Stimulated activated CD4-positive, alpha-beta T cell treated with anti-CD3 and anti-CD28 coated beads, Interleukin-1b, Interleukin-23, amount 100 ng/mL, for 1 hour (primary cell): ENCODE measurements around the gene PNPLA5.
A peak's percentile ranks its signal among the peaks of the same experiment; 100 is the strongest.

Source experiments
- DNase-seq, 2 donors: peaks; one replicate each; pipeline ENCODE4 v3.0.0-alpha.2; 2020; ENCODE audit warnings: low read depth in 2 of 2

The PNPLA5 gene

DNA sequence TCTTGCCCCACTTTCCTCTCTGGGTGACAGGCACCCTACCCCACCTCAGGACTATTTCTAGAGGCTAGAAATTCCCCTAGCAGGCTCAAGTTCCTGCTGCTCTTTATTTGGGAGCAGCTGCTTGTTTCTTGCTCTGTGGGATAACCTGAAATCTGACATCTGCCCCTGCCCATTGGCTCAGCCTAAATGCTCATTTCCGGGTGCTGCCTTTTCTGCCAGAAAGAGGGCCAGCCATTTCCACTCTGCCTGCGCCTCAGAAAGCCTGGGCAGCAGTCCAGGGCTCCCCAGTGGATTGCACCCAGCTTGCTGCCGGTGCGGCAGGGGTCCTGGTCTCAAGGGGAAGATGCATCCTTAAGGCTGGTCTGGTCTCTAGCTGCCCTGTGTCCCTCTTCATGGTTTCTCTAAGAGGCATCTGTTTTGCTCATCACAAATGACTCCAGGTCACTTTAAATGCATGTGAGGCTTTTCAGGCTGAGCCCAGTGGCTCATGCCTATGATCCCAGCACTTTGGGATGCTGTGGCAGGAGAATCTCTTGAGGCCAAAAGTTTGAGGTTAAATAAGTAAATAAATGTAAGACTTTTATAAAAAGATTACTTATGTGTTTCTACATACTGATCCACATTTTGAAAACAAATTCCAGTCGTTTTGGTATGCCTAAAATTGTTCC, 10.3 kb upstream of the PNPLA5 start:
- DNase-seq = no peak

DNA sequence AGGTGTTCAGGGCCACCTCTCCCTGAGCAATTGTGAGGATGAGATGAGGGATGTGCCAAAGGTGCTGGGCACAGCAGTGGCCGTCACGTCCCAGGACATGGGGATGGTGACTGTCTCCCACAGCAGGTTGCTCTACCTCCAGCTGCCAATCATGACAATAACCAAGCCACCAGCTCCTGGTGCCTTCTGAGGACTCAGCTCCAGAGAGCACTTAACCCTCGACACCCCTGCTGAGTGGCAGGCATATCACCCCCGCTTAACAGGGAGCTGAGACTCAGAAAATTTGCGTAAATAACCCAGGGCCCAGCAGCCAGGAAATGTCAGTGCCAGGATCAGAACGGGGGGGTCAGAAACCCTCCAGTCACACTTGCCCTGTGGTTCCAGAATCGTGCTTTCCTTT, 8.4 kb upstream of the PNPLA5 start:
- no peak for DNase-seq

DNA sequence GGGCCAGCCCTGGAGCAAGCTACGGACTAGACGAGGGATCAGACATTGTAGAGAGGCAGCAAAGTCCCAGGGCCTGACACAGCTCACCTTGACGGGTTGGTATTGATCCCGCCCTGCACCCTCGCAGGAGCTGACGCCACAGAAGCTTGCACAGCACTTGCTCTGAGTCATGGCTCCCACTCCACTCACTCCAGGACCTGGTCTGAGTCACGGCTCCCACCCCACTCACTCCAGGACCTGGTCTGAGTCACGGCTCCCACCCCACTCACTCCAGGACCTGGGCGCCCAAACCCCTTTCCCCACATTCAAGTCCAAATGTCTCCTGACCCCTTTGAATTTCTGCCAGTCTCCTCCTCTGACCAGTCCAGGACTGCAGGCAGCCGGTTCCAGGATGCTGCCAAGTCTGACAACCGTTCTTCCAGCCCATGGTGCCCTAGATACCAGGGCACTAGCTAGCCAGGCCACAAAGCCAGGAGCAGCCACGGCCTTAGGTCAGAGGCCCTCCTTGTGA, 6.0 kb upstream of the PNPLA5 start:
- no peak for DNase-seq

DNA sequence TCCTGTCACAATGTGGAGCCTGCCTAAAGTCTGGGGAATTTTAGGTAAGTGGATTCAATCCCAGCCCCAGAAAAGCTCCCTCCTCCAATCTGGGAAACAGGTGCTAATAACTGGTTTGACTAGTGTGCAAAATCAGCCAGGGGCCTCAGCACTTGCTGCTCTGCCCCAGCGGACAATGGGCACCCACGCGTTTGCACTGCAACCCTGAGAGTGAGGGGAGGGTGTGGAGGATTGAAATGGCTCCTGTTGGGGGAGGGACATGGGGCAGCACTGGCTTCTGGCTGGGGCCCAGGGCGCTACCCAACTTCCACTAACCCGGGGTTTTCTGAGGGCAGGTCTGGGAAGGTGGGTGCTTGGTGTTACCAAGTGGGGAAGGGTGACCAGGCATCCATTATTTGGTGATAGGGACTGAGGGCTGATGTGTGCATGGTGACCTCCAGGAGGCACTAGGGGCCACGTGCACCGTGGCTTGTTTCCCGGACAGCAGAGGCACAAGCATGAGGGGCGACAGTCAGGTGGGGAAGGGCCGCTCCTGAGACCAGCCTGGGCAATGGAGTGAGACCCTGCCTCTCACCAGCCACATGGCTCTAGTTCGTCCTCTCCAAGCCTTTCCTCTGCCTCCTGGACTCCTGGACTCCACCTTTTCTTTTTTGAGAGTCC, 4.3 kb upstream of the PNPLA5 start:
- no peak for DNase-seq

DNA sequence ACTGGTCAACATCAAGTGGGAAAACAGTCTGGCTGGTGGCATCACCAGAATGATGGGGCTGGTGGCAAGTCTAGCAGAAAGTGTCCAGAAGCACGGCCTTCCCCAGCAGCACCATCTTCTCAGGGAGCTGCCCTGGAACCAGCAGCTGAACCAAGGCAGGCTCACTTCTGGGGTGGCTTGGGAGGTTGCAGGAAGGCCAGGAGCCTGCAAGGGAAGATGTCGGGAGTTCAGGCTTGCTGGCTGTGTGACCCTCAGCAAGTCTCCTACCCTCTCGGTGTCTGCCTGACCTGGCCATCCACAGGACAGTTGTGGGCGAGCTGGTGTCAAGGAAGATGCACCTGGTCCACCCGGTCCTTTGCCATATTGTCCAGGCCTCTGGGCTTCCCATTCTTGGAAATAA, 2.3 kb upstream of the PNPLA5 start:
- DNase-seq = no peak

DNA sequence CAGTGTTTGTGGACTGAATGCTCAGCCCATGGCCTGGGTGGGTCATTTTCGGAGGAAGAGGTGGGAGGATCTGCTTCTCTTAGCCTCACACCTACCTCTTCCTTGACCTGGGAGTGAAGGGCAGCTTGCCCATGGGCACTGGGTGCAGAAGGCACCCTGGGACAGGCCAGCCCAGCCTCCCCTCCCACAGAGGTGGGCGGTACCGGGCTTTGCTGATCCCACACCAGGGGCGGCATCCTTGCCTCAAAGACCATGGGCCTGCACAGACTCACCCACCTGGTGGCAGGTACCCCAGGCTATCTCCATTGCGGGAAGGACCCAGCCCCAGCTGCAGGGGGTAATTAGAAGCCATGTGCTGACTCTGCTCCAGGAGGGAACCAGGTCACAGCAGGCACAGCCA, 1.5 kb upstream of the PNPLA5 start:
- DNase-seq = no peak

DNA sequence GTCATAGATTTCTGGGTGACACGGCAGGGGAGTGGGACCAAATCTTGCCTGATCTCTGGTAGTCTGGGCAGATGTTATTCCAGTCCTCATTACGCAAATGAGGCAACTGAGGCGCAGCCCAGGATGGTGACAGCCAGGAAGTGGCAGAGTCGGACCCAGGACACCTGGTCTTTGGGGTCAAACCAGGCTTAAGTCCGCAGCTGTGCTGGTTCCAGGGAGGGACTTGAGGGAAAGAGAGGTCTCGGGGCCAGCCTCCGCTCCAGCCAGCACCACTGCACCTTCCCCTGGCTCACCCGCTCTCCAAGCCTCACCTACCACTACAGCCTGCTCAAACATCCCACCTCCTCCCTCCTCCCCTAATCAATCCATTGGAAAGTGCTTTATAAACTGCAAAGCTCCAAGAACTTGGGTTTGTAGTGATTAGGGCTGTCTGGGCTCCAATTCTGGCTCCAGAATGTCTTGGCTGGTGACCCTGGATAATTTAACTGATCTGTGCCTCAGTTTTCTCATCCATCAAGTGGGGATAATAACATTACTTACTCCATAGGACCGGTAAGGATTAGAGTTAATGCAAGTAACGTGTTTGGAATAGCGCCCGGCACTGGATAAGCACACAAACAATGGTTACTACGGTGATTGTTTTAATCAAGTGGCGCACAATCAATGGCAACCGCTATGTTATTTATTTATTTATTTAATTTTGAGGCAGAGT, 526 bp upstream of the PNPLA5 start:
- no peak for DNase-seq

DNA sequence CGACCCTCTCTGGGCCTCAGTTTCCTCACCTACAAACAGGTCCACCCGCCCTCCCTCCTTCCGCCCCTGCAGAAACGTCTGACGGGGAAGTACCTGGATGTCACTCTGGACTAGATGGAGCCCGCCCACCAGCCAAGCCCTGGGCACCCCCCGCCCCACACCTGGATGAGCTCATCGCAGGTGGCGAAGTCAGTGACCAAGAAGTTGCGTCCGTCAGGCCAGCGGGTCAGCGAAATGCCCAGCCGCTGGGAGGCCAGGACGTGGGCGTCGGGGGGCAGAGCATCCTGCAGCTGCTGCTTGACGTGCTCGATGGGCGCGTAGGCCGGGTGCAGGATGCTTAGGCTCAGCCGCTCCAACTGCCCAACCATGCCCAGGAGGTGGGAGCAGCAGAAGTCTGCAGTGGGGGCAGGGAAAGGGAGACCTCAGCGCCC, 897 bp downstream of the PNPLA5 start:
- no peak for DNase-seq

DNA sequence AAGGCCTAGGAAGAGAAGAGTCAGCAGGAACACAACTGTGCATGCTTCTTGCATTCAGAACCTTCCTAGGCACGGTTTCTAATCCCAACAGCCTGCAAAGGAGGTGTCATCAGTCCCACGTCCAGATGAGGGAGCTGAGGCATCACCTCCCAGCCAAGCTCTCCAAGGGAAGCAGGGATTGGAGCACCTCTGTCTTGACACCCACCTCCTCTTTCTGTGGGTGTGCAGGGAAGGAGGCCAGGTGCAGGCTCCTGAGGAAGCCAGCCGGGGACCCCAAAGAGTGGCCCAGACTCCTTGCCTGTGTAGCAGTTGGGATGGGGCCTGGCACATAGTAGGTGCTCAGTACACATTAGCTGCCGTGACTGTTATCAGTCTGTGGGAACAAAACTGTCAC, 2.0 kb downstream of the PNPLA5 start:
- no peak for DNase-seq

DNA sequence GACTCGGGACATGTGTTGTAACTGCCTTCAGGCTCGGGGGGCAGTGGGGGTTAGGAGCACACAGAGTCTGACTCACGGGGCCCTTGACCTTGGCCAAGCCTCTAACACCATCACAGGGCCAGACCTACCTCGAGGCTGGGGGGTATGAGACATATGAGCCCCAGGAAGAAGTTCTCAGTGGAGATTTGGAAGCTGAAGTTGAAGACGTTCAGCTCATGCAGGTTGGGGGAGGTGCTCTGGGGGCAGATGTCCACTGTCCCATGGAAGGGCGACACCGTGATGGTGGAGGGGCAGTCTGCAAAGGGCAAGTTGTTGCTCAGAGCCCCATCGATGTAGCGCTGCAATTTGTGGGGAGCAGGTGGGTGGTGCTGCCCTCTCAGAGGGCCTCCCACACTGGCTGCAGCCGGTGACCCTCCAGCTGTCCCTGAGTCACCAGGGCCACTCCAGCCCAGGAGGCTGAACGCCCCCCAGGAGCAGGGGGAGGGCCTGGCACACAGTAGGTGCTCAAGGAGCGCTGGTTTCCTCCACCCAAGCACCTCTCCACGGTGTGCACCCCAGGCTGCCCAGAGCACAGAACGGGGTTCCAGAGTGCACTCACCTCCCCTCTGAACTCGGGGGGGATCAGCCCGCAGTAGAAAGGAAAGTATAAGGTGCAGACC, 2.5 kb downstream of the PNPLA5 start:
- no peak for DNase-seq

DNA sequence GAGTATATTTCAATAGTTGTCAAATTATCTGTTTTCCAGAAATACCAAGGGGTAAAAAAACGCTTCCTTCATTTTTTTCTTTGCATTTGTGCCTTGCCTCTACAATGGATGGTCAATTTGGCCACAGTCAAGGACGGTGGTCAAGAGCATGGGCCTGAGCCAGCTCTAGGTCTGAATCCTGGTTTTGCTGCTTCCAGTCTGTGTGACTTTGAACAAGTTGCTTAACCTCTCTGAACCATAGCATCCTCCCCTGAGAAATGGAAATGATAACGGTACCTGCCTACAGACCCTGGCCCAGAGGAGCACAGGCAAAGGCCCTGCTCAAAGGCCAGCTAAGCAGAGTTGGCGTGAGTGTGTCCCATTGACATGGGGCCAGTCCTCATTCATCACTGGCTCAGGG, 3.1 kb downstream of the PNPLA5 start:
- DNase-seq = no peak

DNA sequence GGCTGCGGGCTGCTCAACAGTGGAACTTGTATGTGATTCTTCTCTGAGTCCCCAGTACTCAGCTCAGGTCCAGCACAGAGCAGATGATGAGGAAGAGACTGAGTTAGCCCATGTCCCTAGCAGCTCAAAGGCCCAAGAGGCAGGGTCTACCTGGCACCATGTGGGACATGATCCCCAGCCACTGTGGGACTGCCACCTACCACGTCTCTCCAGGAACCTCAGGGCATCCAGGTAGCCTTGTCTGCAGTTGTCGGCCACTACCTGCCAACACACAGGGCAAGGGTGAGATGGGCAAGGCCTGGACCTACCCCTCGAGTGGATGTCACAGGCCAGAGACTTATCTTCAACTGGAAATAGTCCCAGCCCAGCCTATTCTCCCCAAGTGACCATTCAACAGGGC, 4.4 kb downstream of the PNPLA5 start:
- DNase-seq = no peak

DNA sequence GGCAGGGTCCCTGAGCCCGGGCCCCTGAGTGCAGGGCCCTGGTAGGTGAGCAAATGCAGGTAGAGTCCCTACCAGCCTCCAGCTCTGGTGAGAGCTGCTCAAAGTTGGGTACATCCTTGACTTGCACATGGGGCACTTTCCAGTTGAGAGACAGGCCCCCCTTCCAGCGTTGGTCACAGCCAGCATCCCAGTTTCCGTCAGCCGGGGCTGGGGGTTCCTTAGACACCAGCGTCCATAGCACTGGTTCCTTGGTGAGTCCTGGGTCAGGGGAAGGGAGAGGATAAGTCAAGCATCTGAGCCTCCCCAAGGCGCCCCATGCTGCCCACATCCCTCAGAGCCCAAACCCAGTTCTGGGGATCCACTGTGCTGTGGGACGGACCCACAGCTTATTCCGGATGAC, 5.6 kb downstream of the PNPLA5 start:
- no peak for DNase-seq

DNA sequence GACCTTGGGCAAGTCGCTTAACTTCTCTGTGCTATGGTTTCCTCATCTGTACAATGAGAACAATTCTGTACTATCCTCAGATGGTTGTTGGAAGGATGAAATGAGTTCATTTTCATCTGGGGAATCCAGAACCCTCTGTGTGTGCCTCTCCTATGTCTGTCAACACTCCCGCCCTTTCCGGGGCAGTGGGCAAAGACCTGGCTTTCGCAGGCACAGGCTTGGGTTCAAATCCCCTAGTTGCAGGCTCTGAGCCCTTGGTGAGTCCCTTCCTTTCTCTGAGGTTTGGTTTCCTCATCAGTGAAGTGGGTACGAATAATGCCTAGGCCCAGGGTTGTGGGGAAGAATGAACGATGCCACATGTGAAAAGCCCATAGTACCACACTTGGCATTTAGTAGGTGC, 6.0 kb downstream of the PNPLA5 start:
- no peak for DNase-seq

DNA sequence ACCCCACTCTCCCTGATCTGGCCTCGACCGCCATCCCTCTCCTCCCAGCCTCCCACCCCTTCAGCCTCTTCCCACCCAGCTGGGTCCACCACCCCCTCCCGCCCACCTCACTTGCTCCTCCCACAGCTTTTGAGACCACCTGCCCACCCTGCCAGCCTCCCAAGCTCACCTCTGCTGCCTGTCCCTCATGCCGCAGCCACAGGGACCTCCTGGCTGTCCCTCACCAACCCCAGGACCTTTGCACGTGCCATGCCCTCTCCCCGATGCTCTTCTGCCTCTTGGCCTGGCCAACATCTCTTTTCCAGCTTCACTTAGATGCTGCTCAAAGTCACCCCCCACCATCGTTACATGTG, 6.5 kb downstream of the PNPLA5 start:
- DNase-seq = no peak

DNA sequence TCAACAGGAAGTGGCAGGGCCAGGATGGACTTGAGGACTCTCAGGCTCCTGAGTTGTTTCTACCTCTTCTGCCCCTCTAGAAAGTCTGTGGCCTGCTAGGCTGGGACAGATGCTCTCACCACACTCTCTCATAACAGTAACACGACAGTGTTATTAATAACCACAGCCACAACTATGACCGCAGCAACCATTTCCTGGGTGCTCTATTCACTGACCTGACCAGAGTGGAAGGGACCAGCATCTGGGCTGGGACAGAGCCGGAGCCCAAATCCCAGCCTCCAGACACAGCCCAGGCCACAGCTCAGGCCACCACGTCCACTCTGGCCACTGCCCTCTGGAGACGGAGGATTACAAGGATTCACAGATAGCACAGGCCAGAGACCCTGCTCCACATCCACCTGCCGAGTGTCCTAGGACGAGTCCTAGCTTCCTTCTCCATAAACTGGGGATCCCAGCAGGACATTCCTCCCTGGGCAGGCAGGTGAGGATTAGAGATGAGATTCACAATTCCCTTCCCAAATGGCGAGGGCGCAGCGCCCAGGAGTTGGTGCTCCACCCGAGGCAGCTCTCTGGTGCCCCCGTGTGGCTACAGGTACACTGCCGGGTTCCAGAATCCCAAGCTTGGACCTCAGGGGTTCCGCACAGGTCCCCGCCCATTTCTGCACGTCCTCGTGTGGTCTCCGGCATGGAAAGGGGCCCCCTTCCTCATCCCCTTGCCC, 7.1 kb downstream of the PNPLA5 start:
- DNase-seq = peak in 1 of 2 donors; percentile 24

DNA sequence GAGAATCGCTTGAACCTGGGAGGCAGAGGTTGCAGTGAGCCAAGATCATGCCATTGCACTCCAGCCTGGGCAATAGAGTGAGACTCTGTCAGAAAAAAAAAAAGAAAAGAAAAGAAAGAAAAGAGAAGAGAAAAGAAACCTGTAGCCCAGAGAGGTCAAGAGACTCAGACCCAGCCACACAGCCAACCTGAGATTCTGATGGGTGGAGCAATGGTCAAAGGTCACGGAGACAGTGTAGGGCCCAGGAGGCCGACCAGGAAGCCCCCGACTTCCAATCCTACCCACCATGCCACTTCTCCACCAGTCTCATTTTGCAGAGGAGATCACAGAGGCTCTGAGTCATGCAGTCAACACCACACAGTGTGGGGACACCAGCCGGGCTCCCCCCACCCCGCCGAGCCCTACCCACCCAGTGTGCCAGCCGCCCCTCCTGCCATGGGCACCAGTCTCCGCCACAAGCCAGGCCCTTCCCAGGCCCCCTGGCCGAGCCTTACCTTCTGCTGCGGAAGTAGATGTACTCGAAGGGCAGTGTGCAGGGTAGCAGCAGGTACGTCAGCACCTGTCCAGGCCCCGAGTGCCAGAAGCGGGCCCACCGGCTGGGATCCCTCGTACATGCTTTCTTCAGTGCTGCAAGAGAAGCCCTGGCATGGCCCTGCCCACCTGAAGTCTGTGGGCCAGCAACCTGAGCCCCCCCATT, 7.9 kb downstream of the PNPLA5 start:
- no peak for DNase-seq

DNA sequence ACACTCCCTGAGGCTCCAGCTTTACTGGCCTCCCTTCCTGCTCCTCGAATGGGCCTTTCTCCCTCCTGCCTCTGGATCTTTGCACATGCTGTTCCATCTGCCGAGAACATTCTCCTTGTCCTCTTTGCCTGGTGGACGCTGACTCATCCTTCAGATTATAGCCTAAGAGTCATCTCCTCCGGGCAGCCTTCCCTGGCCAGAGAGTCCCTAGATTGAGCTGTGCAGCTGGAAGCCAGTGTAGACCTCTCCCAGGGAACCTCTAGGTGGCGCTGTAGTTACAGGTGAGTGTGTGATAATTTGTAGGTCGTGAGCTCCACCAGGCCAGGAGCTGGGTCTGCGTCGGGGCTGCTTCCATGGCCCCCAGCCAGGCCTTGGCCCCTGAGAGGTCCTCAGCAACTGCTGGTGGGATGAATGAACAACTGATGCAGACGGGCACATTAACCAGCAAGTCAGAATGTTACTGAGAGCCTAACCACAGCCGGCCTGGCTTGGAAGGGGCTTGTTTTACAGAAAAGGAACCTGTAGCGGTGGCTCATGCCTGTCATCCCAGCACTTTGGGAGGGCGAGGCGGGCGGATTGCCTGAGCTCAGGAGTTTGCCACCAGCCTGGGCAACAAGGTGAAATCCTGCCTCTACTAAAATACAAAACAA, 8.7 kb downstream of the PNPLA5 start:
- no peak for DNase-seq

DNA sequence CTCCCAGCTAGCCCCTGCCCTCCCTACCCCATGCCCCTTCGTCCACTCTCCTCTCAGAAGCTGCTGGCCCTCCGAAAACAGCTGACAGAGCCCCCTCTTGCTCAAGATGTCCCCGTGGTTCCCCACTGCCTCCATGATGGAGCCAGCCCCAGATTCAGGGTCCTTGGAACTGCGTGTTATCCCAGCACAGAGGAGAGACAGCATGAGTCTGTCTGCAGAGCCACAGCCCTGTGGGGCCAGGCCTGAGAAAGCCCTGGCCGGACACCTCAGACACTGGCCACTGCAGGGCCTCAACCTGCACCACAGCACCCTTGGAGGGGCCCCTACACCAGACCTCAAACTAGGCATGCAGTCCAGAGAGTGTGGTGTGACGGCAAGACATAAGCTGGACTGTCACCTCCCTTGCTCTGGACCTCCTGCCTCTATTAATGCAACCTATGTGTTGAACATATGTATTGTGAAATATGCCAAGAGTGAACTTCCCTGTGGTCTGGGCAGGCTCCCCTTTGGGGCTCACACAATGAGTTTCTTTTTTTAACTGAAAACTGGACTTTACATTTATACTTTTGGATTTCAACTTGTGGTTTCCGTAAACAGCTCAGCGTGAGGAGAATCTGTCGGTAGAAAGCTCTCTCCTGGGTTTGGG, 9.6 kb downstream of the PNPLA5 start:
- no peak for DNase-seq
